ENCODE data around the gene HSPA1B.

GRCh38 chr6:31827286-31828079 lies at the start of gene HSPA1B:
- TF ChIP-seq REST (tag by site-specific recombination; IDR thresholded peaks at IDR 0.05) (peak; percentile 58; the same call in 1 of the 2 replicates), CTCF (tag by site-specific recombination; IDR thresholded peaks at IDR 0.05) (peak; percentile 35; the same call in 1 of the 2 replicates), PBX3 (CRISPR knock-in tag; IDR thresholded peaks at IDR 0.05) (peak; percentile 78), MYNN (tag by site-specific recombination; IDR thresholded peaks at IDR 0.05; ENCODE audit: borderline replicate concordance) (no peak), HOXA7 (CRISPR knock-in tag; IDR thresholded peaks at IDR 0.05; ENCODE audit: borderline replicate concordance) (no peak), GLI2 (tag by site-specific recombination; IDR thresholded peaks at IDR 0.05; ENCODE audit: borderline replicate concordance, low read depth) (no peak), HOXD13 (CRISPR knock-in tag; IDR thresholded peaks at IDR 0.05; ENCODE audit: borderline replicate concordance) (no peak), ZBTB21 (tag by site-specific recombination; IDR thresholded peaks at IDR 0.05) (no peak), YY1 (tag by site-specific recombination; IDR thresholded peaks at IDR 0.05) (peak; percentile 33; the same call in 1 of the 2 replicates), ZNF571 (tag by site-specific recombination; IDR thresholded peaks at IDR 0.05) (no peak)
